HG03354 (cell line): ENCODE measurements around the gene CDADC1.

Source experiments
- ATAC-seq: cut with Tn5 transposase; IDR thresholded peaks from one replicate; pipeline ENCODE4 v1.9.1; 2021; ENCODE audit warnings: mild to moderate bottlenecking; ENCODE audit not compliant: unreplicated experiment, poor library complexity, severe bottlenecking

CDADC1 gene

GRCh38 chr13:49341941-49342340 lies 94.2 kb downstream of the CDADC1 start:
- ATAC-seq: no peak

GRCh38 chr13:49342454-49342853 lies 94.7 kb downstream of the CDADC1 start:
- ATAC-seq: no peak
